GM18873 (cell line): ENCODE data around the gene E2F2.
A peak's percentile ranks its signal among the peaks of the same experiment; 100 is the strongest.

Experiments
- ATAC-seq: cut with Tn5 transposase; IDR thresholded peaks from one replicate; pipeline ENCODE4 v1.9.1; 2021; ENCODE audit warnings: mild to moderate bottlenecking, moderate library complexity, moderate number of reproducible peaks; ENCODE audit not compliant: unreplicated experiment, low FRiP score

The E2F2 gene

DNA sequence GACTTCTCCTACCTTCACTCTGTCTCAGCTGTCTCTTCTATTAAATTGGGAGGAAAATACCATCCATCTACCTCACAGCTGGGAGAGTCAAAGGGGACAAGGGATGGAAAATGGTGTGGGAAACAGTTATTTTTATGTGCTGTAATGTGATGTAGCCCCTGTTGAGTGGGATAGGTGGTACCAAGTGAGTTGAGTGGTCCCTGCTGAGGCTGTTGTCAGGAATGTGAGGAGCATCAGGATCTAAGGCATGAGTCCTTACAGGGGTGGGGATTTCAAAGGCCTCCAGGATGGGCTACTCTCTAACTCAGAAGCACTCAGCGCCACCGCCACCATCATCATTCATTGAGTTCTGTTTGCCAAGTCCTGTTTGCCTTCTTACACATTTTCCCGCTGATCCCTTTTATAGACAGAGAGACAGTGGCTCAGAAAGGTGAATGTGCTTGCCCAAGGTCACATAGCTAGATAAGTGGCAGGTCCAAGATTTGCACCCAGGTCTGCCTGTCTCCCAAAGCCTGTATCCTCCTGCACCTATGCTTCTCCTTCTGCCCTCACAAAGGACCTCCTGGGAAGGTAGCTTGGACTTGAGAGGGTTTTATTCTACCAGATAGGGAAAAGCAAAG lies 32.8 kb upstream of the E2F2 start:
- ATAC-seq, result no peak

DNA sequence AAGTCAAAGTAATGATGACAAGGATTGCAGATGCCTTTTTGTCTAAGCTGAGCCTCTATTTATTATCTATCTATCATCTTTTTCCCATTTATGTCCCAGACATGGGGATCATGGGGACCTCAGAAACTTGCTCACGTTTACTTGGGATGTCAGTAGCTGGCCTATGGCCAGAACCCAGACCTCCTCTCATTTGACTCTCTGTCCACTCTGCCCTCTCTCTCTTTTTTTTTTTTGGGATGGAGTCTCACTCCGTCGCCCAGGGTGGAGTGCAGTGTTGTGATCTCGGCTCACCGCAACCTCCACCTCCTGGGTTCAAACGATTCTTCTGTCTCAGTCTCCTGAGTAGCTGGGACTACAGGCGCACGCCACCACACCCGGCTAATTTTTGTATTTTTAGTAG lies 32.0 kb upstream of the E2F2 start:
- ATAC-seq, result no peak

DNA sequence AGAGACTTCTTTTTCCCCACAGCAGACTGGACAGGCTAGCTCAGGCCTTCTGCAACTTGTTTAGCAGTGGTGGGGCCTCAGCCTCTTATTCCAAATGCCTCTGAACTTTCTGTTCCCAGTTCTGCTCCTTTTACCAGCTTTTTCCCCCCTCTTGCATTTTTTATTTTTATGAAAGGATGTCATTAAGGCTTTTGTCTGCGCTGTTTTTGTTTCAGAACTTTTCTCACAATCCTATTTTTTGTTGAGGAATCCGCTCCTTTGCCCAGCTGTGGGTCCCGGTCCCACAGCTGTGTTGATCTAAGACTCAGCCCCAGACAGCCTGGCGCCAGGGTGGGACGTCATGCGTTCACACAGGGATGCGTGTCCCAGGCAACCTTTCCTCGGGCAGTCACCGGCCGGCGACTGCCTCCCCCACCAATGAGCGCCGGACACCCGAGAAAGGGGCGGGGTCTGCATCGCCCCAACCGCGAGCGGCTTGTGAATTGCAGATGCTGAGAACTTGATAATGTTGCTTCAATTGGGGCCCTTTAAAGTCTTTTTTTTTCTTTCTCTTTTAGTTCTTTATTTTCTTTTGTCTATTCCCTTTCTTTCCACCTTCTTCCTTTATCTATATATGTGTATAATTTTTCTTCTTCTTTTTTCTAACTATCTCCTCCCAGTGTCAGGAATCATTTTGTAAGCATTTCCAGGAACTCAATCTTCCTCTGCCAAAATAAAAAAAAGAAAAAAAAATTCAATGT lies 31.3 kb upstream of the E2F2 start:
- ATAC-seq, result no peak

DNA sequence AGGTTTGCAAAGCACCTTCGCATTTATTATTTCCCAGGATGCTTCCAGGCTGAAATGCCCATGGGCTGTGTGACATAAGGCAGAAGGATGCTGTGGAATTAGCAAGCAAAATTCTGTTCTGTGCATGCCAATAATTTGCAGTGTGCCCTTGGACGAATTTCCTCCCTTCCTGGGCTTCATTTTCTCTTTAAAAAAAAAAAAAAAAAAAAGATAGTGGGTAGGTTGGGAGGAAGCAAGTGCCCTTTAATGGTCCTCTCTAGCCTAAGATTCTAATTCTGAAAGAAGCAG lies 30.7 kb upstream of the E2F2 start:
- ATAC-seq, result no peak

DNA sequence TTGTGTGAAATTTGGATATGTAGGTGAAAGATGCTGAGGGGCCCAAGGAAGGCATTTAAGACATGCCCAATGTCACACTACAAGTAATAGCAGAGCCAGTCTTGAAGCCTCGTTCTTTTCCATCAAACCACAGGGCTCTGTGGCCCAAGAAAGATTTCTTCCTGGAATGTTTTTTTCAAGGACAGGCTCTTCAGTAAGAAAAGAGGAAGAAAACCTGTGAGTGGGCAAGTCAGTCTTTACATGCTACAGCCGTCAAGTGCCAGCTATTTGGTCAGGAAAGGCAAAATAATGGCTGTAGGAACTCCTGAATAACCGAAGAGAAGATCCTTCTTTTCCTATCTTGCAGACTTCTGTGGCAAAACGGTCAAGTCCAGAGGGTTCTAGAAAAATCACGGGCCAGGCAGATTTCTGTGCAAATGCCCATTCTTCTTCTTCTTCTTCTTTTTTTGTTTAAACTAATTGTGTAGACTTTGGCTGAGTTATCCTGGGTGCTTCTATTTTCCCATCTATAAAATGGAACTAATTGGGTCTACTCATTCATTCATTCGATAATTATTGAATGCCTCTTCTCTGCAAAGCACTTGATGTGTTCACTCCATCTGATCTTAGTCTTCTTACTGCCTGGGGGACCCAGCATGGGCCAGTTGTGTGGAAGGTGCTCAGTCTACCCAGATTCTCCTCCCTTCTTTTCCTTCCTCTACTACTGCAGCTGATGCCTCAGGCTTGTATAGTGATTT lies 30.2 kb upstream of the E2F2 start:
- ATAC-seq, result no peak

DNA sequence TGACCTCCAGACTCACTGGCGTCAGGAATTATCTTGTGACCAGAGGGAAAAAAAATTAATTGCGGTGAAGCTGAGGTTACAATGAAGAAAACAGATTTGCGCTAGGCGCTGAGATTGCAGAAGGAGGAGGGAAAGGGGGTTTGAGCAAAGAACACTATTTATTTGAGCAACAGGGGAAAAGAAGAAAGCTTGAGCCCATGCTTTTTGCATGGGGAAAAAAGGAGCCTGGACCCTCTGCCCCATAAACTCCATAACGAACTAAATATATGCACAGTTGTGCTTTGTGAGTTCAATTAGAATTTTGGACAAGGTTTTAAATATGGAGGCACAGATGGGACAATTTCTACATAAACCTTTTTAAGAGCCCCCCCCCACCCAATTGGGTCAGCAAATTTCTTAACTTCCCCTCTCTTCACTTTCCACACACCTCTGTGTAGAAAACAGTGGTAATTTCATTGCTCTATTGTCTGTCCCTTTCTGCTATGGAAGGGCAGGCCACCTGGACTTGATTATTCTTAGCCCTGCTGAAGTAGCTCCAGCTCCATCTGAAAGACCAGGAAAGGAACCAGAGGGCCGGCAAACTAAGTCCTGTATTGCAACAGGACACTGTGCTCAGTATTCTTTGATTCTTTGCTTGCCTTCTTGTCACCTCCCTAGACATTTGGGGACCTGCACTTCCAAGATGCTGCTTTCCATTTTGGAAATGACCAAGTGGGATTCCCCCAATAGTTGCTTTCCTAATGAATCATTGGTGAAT lies 29.1 kb upstream of the E2F2 start:
- no peak for ATAC-seq

DNA sequence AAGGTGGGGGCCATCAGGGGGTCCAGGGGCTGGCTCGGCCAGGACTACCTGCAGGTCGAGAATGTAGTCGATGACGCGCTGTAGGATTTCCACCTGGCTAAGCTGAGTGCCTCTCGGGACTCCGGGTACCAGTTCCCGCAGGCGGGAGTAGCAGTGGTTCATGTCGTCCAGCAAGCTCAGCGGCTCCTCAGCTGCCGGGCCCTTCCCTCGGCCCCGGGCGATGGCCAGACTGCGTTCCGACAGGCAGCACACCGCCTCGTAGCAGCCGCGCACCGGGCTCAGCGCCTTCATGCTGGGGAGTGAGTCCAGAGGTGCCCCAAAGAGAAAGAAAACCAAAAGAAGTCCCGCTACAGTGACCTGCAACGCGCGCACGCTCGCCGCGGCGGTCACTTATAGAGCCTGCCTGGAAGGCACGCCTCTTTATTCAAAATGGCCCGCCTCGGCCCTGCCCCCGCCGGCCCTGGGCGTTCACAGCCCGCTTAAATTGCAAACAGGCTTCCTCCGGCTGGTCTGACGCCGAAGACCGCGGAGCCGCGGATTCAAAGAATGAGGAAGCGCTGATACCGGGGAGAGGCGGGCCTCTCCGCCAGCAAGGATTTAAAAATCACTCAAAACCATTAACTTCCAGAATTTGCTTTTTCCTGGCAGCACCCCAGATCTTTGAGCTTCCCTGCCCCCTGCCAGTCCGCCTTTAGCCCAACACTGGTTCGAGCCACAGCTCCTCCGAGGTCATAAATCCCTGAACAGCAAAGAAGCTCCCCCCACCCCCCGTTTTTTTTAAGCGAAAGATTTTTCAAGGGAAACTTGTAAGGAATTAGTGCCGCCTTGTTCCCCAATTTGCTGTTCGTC lies 28.3 kb upstream of the E2F2 start, which contains the start of gene ID3:
Gene ID3 (minus strand): TSS at position 366 of the 849 bp plus-strand sequence. CDS start 75 bp downstream, at position 291.
- ATAC-seq, result peak; percentile 55

DNA sequence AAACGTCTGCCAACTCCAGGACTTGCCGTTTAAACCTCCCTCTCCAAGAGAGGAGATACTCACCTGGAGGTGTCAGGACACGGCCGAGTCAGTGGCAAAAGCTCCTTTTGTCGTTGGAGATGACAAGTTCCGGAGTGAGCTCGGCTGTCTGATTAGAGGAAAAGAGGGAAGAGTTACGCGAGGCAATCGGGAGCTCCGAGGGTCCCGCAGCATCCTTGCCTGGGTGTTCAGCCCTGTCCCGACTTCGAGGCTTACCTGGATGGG lies 27.8 kb upstream of the E2F2 start:
- no peak for ATAC-seq

DNA sequence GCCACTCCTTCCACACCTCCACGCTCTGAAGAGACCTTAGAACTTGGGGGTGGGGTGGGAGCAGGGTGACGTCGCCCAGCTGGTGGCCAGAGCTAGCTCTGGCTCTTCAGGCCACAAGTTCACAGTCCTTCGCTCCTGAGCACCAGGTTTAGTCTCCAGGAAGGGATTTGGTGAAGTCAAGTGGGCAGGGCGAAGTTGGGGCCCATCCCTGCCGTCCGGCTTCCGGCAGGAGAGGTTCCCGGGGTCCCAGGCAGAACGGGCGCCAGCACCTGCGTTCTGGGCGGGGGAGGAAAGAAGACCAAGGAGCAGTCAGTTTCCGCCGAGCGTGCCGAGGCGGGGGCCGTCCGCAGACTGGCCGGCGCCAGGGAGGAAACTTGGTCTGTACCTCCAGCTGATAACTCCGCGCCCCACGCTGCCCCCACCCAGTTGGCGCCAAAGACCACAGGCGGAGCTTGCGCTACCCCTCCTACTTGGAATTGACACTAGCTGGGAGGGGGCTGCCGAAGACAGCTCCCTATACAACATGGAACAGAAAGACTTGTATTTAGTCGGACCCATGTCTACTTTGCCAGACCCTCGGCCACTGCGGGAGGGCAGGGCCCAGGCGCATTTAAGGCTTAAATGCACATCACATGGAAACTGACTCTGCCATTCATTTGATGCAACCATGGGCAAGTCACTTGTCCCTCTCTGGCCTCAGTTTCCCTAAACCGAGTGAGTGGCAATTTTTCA lies 27.3 kb upstream of the E2F2 start:
- ATAC-seq, result no peak

DNA sequence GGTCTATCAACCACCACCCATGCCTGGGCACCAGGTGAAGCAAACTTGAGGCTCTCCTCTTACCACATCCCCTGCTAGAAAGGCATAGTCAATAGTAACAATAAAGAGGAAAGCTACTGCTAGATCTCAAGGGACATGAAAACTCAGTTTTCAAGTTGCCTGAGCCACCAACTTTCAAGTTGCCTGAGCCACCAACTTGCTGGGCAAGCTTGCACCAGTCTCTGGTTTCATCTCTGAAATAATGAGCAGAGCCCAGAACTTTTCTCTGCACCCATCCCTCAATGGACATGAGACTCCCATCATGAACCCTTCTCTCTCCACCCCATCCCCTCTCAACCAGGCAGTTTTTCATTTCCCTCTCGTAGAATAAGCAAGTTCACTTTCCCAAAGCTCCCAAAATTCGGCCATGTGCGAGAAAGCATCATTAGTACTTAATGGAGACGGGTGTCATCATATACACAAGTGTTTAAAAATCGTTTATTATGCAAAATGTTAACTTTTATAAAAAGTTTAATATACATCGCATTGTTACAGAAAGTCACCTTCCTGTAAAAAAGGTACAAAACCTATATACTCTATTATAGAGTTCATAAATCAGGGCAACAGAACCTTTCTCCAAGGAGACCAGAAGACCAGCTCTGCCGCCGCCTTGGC lies 26.6 kb upstream of the E2F2 start:
- no peak for ATAC-seq

DNA sequence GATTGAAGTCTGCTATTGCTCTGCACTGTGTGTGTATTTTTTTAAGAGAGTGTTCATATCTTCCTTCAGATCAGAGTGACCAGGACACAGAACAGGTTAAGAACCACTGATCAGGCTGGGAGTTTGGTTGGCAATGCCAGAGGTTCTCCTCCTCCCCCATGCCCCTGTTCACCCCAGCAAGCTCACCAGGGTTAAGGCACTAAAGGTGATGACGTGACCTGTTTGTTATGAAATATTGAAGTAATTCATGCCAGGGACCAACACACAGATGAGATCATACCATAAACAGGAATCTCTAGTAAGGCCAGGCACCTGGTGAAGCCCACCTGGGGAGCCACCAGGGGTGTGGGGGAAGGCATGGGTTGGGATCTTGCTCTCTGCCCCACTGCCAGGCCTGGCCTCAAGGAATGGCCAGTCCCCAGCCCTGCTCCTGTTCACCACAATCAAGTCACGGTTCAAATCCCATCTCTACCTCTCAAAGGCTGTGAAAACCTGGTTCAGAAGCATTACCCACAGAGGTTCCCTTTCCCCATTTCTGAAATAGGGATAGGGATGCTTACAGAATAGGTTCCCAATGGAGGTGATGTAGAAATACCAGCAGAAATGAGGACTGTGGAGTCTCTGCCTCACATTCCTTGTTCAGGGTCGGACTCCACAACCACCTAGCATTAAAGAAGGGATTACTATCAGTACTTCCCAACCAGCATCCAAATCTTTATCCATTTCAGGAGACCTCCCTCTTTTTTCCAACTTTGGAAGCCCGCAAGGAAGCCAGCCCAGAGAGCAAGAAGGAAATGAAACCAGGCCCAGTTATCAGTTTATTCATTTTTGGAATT lies 25.8 kb upstream of the E2F2 start:
- no peak for ATAC-seq

DNA sequence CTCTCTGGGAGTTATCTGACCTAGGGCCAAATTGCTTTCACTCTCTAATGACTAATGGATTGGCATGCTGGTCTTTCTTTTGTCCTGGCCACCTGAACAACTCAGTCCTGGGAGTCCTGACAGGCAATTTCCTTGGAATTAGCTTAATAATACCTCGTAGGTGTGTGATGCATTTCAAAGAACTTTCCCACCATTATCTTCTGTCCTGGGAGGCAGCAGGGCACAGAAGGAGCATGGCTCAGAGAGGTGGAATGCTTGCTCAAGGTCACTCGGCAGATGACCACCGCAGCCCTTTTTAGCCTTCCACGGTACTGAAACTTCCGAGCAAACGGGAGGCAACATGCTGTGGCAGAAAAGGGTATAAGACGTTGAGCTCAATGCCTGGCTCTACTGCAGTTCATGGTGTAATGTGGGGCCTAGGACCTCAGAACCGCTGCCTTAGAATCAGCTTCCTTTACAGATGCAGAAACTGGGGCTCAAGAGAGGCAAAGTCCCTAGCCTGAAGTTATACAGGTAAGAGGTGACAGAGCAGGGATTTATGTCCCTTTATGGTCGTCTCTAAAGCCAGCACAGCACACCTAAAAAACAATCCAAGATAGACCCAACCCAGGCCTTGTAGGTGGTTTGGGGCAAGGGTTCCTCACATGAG lies 25.1 kb upstream of the E2F2 start:
- no peak for ATAC-seq

DNA sequence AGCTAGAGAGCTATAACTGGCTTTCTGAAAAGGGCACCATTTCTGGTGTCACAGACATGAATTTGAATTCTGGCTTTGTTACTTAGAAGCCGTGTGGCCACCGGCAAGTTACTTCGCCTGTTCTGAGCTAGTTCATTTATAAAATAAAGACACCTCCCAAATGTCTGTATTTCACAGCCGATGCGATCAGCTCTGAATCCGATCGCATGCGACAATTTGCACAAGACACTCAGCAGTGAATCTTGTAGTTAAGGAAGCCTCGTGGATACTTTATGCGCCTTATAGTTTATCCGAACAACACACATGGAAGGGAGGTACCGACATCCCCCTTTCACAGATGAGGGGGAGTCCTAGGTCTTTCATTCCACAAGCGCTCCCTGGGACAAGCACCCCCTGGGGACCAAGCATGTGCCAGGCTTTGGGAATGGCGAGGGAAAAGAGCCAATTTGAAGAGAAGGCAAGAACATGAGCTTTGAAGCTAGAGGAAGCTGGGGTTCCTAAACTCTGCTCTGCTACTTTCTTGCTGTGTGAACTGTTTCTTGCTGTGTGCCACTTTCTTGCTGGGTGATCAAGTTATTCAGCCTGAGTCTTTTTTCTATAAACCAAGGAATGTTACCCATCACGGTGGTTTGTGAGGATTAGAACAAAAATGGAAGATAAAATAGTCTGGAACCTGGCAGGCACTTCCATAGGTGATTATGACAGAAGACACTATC lies 24.4 kb upstream of the E2F2 start:
- ATAC-seq, result no peak

DNA sequence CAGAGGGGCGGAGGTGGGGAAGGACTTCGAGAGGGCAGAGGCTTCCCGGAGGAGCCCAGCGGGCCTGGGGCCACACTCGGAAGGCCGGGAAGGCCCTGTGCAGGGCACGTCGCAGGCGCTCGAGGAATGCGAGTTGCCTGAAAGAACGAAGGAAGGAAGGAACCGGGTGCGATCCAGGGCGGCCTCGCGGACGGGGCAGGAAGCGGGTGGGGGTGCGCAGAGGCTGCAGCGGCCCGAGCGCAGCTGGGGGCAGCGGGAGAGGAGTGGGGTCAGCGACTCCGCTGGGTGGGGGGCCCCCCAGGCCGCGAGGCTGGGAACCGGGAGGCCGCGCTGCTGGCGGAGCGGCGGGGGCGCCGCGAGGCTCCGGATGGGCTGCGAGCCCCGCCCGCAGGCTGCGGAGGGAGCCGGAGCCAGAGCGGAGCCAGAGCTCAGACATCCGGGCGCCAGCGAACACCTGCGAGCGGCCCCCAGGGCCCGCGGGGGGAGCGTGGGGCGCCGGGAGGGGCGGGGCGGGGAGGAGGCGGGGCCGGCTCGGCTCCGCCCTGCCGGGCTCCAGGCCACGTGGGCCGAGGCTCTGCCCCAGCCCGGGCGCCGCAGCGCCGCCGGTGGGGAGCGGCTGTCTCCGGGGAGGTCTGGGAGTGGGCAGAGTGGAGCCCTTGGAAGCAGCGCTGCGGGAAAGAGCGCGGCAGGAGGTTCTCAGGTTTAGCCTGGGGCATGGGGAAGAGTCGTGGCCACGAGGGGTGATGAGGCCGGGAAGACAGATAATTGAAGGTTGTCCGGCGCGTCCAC lies 23.6 kb upstream of the E2F2 start:
- ATAC-seq, result peak; percentile 29

DNA sequence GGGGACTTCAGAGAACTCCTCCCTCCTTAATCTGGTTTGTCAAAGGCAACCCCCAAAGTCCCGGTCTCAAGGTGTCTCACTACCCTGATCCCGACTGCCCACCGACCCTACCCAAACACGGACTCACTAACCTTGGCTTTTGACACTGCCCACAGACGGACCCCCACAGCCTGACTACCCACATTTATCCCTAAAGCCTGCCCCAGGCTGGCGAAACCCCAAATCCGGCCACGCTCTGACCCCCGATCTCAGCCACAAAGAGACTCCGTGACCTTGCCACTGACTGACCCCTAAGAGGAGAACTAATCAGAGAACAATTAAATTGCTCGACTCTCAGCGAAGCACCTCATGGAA lies 23.1 kb upstream of the E2F2 start:
- no peak for ATAC-seq

DNA sequence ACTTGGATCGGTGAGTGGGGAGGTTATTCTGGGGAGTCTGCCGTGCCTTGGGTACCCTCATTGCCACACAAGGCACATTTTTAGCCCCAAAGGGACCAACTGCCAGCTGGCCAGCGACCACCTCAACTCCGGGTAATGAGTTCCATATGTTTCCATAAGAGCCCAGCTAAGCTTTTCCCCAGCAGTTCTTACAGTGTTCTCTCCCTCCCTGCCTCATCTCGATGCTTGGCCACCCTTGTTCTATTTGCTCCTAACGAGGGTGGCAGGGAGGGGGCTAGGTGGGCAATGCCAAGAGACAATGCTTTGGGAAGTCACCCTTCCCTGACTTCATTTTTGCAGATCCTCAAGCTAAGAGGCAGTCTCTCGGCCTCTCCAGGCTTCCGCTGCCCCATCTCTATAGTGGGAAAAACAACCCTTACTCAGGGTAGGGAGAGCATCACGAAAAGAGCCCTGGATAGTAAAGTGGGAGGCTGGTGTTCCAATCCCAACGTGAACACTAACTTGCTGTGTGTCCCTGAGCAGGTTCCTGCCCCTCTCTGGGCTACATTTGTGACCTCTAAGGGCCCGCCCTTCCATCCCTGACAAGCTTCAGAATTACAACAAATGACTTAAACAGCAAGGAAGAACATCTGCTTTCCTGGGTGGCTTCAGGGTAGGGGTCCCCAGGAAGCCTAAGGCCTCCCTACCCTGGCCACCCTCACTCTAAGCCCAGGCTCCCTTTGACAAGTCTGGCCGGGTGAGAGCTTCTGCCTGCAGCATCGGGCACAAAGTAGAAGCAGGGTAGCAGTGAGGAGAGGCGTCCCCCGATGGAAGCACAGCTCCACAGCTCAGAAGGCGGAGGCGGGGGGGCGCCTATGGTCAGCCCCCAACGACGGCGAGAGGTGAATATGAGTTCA lies 22.4 kb upstream of the E2F2 start:
- no peak for ATAC-seq
